K562 (cell line): ENCODE data around the gene RAMP2. TPM values are rescaled to one million over a fixed set of nuclear protein-coding genes. Genes with fewer than 3 reads are reported as not detected.

ENCODE experiments used
- ATAC-seq: fragments of 200-7000 bp; cut with Tn5 transposase; 3 replicates; pipeline ENCODE4 v1.9.1; 2020; ENCODE audit warnings: moderate library complexity
- BruUV-seq: library from RNA; stranded (reverse); fragments of 400-500 nt; replicated peaks from 2 replicates; lab custom pipeline; 2021; lab: Mats Ljungman, UMichigan
- CTCF ChIA-PET: fragments of 300-600 bp; formaldehyde crosslinking; extraction: SDS; loops from one replicate; lab custom pipeline; 2021; ENCODE audit warnings: low intra/inter-chr PET ratio; lab: Yijun Ruan, JAX
- POLR2A ChIA-PET: fragments of 300-600, 350-650 bp; sonication (Branson Sonifier 250); formaldehyde crosslinking; extraction: SDS; loops from one replicate; lab custom pipeline; 2021; ENCODE audit warnings: antibody characterized with exemption, inconsistent platforms; lab: Yijun Ruan, JAX
- DNase-seq, 4 experiments: peaks; one replicate each; pipeline versions ENCODE4 v3.0.0 to v3.0.0-alpha.2; 2011 to 2018; ENCODE audit warnings: low spot score in 3 of 4, mixed read lengths in 3 of 4; ENCODE audit errors: extremely low read depth in 1 of 4
- FAIRE-seq: peaks from 2 replicates; lab custom pipeline; 2011; peaks lifted over from hg19 to GRCh38; lab: Jason Lieb, UNC
- H2AFZ ChIP-seq: 2 replicates; pipeline ENCODE4 v1.6.0; 2011; ENCODE audit warnings: low read depth, low read length, control low read depth, inconsistent platforms
- H3K27ac ChIP-seq: fragments of 200-600 bp; 3 replicates; pipeline ENCODE4 v1.8.0; 2011; ENCODE audit warnings: low read depth, mild to moderate bottlenecking, control low read depth, inconsistent platforms, low read length, moderate library complexity, mixed read lengths; ENCODE audit errors: extremely low read depth
- H3K27me3 ChIP-seq, 2 experiments: fragments of 300-600 bp in 1 of 2; 2 replicates in 1 of 2; 3 replicates in 1 of 2; pipeline versions ENCODE4 v1.6.0 to v1.8.0; 2011; ENCODE audit warnings: inconsistent platforms in 2 of 2, low read length in 2 of 2, mild to moderate bottlenecking in 1 of 2, mixed read lengths in 1 of 2, moderate library complexity in 1 of 2; ENCODE audit not compliant: control insufficient read depth in 2 of 2, insufficient read depth in 2 of 2
- H3K36me3 ChIP-seq: fragments of 300-600 bp; 3 replicates; pipeline ENCODE4 v1.8.0; 2011; ENCODE audit warnings: mild to moderate bottlenecking, low read length, inconsistent platforms; ENCODE audit not compliant: control insufficient read depth, insufficient read depth
- H3K4me1 ChIP-seq, 2 experiments: fragments of 200-600 bp in 1 of 2; replicated peaks in 1 of 2; 2 replicates in 1 of 2; 3 replicates in 1 of 2; pipeline versions ENCODE4 v1.5.1 to v1.8.0; 2011; ENCODE audit warnings: inconsistent platforms in 2 of 2, low read length in 2 of 2, mild to moderate bottlenecking in 1 of 2, mixed read lengths in 1 of 2, moderate library complexity in 1 of 2; ENCODE audit not compliant: control insufficient read depth in 2 of 2, insufficient read depth in 2 of 2
- H3K4me2 ChIP-seq: 2 replicates; pipeline ENCODE4 v1.6.1; 2011; ENCODE audit warnings: low read length, control low read depth, inconsistent platforms, mixed read lengths; ENCODE audit not compliant: insufficient read depth
- H3K4me3 ChIP-seq: fragments of 200-600 bp; sonication (generic), shearing (Covaris generic); 2 replicates; pipeline ENCODE4 v1.5.1; 2016; ENCODE audit warnings: control low read depth, inconsistent platforms
- H3K79me2 ChIP-seq: fragments of 200-600 bp; 3 replicates; pipeline ENCODE4 v1.8.0; 2011; ENCODE audit warnings: low read length, inconsistent platforms; ENCODE audit not compliant: control insufficient read depth, insufficient read depth
- H3K9ac ChIP-seq, 2 experiments: 2 replicates each; pipeline versions ENCODE4 v1.6.0 to v1.6.1; 2011; ENCODE audit warnings: low read depth in 2 of 2, low read length in 2 of 2, control low read depth in 1 of 2, inconsistent platforms in 1 of 2, mild to moderate bottlenecking in 1 of 2, mixed read lengths in 1 of 2; ENCODE audit not compliant: insufficient read depth in 1 of 2
- H3K9me1 ChIP-seq: one replicate; pipeline ENCODE4 v1.6.0; 2011; ENCODE audit warnings: inconsistent platforms, mild to moderate bottlenecking, low read length, moderate library complexity; ENCODE audit not compliant: control insufficient read depth, insufficient read depth
- H3K9me3 ChIP-seq: replicated peaks from 2 replicates; pipeline ENCODE4 v1.5.1; 2011; ENCODE audit warnings: low read depth, low read length, inconsistent platforms; ENCODE audit not compliant: control insufficient read depth, insufficient read depth
- H4K20me1 ChIP-seq: replicated peaks from 2 replicates; pipeline ENCODE4 v1.6.1; 2011; ENCODE audit warnings: low read length, inconsistent platforms, mixed read lengths; ENCODE audit not compliant: control insufficient read depth, insufficient read depth
- SUPT5H ChIP-seq: fragments of 450-650 bp; IDR thresholded peaks from 2 replicates; pipeline ENCODE4 v1.6.1; 2016
- ZBTB34 ChIP-seq: fragments of 250-450 bp; sonication (Bioruptor Pico); IDR thresholded peaks from 2 replicates; pipeline ENCODE4 v1.8.0; 2021; ENCODE audit warnings: mild to moderate bottlenecking, moderate library complexity
- WGBS: fragments of 100-300 bp; shearing (Covaris generic); methylation state at CpG from one replicate; pipeline ENCODE4 v1.1.6; 2016; ENCODE audit warnings: low coverage, mixed read lengths; ENCODE audit not compliant: insufficient coverage; ENCODE audit errors: missing lambda C conversion rate; 5-methylcytosine and 5-hydroxymethylcytosine counted together
- in situ Hi-C: fragments of 300-500 bp; cut with MboI; formaldehyde crosslinking; loops from 4 replicates; pipeline ENCODE4 v1.15.0; 2018; ENCODE audit warnings: inconsistent platforms, mixed read lengths
- intact Hi-C: fragments of 100-400 bp; cut with micrococcal nuclease; formaldehyde crosslinking; loops from 2 replicates; pipeline ENCODE4 v1.14.2; 2022
- polyA plus RNA-seq, 8 experiments: library from polyadenylated mRNA; depleted of rRNA in 4 of 8; stranded (reverse) in 5 of 8; unstranded in 3 of 8; fragments of >200 nt; fragmentation: Nextera tagmentation in 2 of 8; fragmentation: Illumina TruSeq in 1 of 8; extraction: Ambion mirVana in 2 of 8; extraction: Trizol in 1 of 8; gene quantifications; 2 replicates each; pipeline versions ENCODE4 v1.2.1 to v1.2.3, GENCODE V29; 2011 to 2014; ENCODE audit warnings: inconsistent platforms in 1 of 8, missing spikeins in 1 of 8
- total RNA-seq, 7 experiments: library from RNA; depleted of rRNA in 6 of 7; stranded (reverse); fragments of >200 nt in 6 of 7; fragmentation: Illumina TruSeq in 2 of 7; extraction: Trizol in 2 of 7; gene quantifications; 2 replicates each; pipeline versions ENCODE4 v1.2.1 to v1.2.3, GENCODE V29; 2011 to 2021; ENCODE audit warnings: low replicate concordance in 1 of 7

RAMP2 gene
- total and polyA plus RNA-seq, 9 of the 15 experiments (the other 6 are each of a cell fraction or from before 2014, with no cell fraction given): not detected

DNA sequence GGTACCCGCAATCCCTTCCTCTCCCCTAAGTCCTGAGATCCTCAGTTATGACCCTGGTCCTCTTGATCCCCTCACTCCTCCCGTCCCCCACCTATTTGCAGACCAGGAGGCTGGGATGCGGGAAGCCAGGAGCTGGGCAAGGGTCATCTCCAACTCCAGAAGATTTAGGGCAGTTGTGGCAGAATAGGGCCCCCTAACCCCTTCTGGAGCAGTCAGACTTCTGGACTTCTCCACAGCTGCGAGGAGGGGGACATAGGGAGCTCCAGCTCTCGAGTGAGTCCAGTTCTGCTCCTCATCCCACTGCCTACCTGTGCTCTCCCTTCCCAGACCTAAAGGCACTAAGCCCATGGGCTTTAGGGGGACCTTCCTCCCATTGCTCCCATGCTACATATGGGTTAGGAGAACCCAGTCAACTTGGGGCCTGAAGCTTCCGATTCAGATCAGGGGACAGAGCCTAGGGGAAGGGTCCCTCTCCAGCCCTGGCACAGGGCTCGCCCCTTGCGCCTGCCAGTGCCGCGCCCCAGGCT lies 20.7 kb downstream of the RAMP2 start:
- peaks cover 37 to 77% of the 10 kb centered on the region in 2 experiments; a peak in 4 of 5 replicates for H3K4me1 ChIP-seq
- TF ChIP-seq SUPT5H (0 out of 2 replicates have a peak, but pooled peaks have one; percentile 18), ZBTB34 (CRISPR knock-in tag) (no peak)
- peaks cover 36% of the 10 kb centered on the region for H3K79me2 ChIP-seq
- H3K4me3 ChIP-seq: peak overlapping the region; percentile 53
- WGBS: 59% methylated on average over 9 of the region's 10 CpGs
- FAIRE-seq (peak; percentile 11), ATAC-seq (no peak), DNase-seq (no peak)
- no peaks in the 10 kb centered on the region for H3K9me1 ChIP-seq
- POLR2A ChIA-PET: interaction anchor here (0.6 to 5.2 kb wide), 7 partner anchors 9 to 234 kb away, joined by 3 to 47 read pairs (median 3); partner anchors contain the start of genes CNTD1, COA3 and VPS25
- H3K27me3 ChIP-seq: no peaks in the 10 kb centered on the region
- in situ Hi-C loops: no loop called here
- H3K9me3 ChIP-seq: no peaks in the 10 kb centered on the region
- peak overlapping the region; percentile 85; the same call in 2 of the 3 replicates for H3K27ac ChIP-seq
- H2AFZ ChIP-seq: no peak overlapping the region
- no peaks in the 10 kb centered on the region for H4K20me1 ChIP-seq
- peak overlapping the region; percentile 76 for H3K4me2 ChIP-seq
- peak overlapping the region; percentile 82 to 98 for H3K9ac ChIP-seq
- H3K36me3 ChIP-seq: peaks cover 70% of the 10 kb centered on the region
- TSS peak; percentile 33 for BruUV-seq
- intact Hi-C loops: no loop called here
- CTCF ChIA-PET: interaction anchor here (0.6 kb wide), 1 partner anchor 63 kb away, joined by 3 read pairs; no protein-coding TSS in a partner anchor
